Liver (tissue), 3 donors: Measurements from ENCODE around the gene SREK1IP1.

ENCODE experiments used
- CTCF ChIP-seq: fragments of 150-350 bp; IDR thresholded peaks from 2 replicates; pipeline ENCODE4 v1.5.1; 2017; ENCODE audit warnings: improper control_type of control experiment, low read depth, low read length; ENCODE audit not compliant: missing input control
- FOXA1 ChIP-seq: IDR thresholded peaks from 2 replicates; pipeline ENCODE4 v1.6.1; 2016; ENCODE audit warnings: antibody characterized with exemption
- FOXA2 ChIP-seq: IDR thresholded peaks from 2 replicates; pipeline ENCODE4 v1.6.1; 2016; ENCODE audit warnings: antibody characterized with exemption
- GABPA ChIP-seq, 2 donors: IDR thresholded peaks in 1 of 2; conservative IDR thresholded peaks in 1 of 2; 2 replicates each; pipeline ENCODE4 v1.6.1; 2016; ENCODE audit warnings: antibody characterized with exemption in 2 of 2, mild to moderate bottlenecking in 1 of 2, moderate library complexity in 1 of 2
- MAX ChIP-seq: IDR thresholded peaks from 2 replicates; pipeline ENCODE4 v1.6.1; 2016; ENCODE audit warnings: antibody characterized with exemption
- RAD21 ChIP-seq, 2 donors: IDR thresholded peaks; 2 replicates each; pipeline ENCODE4 v1.6.1; 2016; ENCODE audit warnings: antibody characterized with exemption in 2 of 2, mild to moderate bottlenecking in 2 of 2
- TF ChIP-seq, protein P1 (sequence below): IDR thresholded peaks from 2 replicates; pipeline ENCODE4 v1.6.1; 2016; ENCODE audit warnings: antibody characterized with exemption
- TF ChIP-seq, protein P2 (sequence below): IDR thresholded peaks from 2 replicates; pipeline ENCODE4 v1.6.1; 2016; ENCODE audit warnings: antibody characterized with exemption, mild to moderate bottlenecking
- donor health status: healthy.
- donor health status: healthy.

GRCh38 chr5:64763948-64764503 is 4.5 kb downstream of the SREK1IP1 start:
- TF ChIP-seq MAX (no peak), CTCF (no peak), GABPA (IDR thresholded peaks at IDR 0.05 in 1 of 2, conservative IDR thresholded peaks at IDR 0.05 in 1 of 2) (no peak), FOXA1 (no peak), RAD21 (IDR thresholded peaks at IDR 0.05) (no peak), FOXA2 (no peak)
- TF ChIP-seq, protein P1, sequence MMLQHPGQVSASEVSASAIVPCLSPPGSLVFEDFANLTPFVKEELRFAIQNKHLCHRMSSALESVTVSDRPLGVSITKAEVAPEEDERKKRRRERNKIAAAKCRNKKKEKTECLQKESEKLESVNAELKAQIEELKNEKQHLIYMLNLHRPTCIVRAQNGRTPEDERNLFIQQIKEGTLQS: no peak
- TF ChIP-seq, protein P2, sequence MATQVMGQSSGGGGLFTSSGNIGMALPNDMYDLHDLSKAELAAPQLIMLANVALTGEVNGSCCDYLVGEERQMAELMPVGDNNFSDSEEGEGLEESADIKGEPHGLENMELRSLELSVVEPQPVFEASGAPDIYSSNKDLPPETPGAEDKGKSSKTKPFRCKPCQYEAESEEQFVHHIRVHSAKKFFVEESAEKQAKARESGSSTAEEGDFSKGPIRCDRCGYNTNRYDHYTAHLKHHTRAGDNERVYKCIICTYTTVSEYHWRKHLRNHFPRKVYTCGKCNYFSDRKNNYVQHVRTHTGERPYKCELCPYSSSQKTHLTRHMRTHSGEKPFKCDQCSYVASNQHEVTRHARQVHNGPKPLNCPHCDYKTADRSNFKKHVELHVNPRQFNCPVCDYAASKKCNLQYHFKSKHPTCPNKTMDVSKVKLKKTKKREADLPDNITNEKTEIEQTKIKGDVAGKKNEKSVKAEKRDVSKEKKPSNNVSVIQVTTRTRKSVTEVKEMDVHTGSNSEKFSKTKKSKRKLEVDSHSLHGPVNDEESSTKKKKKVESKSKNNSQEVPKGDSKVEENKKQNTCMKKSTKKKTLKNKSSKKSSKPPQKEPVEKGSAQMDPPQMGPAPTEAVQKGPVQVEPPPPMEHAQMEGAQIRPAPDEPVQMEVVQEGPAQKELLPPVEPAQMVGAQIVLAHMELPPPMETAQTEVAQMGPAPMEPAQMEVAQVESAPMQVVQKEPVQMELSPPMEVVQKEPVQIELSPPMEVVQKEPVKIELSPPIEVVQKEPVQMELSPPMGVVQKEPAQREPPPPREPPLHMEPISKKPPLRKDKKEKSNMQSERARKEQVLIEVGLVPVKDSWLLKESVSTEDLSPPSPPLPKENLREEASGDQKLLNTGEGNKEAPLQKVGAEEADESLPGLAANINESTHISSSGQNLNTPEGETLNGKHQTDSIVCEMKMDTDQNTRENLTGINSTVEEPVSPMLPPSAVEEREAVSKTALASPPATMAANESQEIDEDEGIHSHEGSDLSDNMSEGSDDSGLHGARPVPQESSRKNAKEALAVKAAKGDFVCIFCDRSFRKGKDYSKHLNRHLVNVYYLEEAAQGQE: no peak
